ENCODE measurements around the gene DOK7. TPM values are rescaled to one million over a fixed set of nuclear protein-coding genes. Genes with fewer than 3 reads are reported as not detected.
"Not testable (repeated sequence)": the region's sequence is repeated elsewhere in the genome, so short reads cannot be mapped to it uniquely, and the experiment has no call there.

Gene DOK7
- total RNA-seq, 2 donors from 2014 or later, result 8.2 to 16.4 TPM

DNA sequence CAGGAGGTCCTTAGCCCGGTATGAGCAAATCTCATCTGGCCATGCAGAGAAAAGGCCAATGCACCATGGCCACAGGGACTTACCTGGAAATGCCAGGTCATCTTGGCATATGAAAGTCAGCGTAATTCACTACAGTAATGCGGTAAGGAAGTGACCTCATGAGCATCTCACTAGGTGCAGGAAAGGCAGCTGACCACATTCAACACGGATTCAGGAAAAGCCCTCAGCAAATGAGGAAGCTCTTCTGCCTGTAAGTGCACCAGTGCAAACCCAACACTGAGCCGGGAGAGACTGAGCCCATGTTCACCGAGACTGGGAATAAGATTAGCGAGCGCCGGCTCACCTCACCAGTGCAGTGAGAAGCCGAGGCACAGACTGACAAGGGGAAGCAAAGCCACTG is 45.4 kb downstream of the DOK7 start:
- no peaks in the 10 kb centered on the region for H3K36me3 ChIP-seq
- H3K9me3 ChIP-seq, result no peaks in the 10 kb centered on the region
- H3K4me3 ChIP-seq, result no peak overlapping the region
- no peak for DNase-seq (ENCODE audit: low spot score)
- intact Hi-C loops (cut with DNase I), result no loop called here
- no peak overlapping the region for H3K27ac ChIP-seq
- no peaks in the 10 kb centered on the region for H3K4me1 ChIP-seq (replicated peaks)
- no peak for TF ChIP-seq POLR2A (IDR thresholded peaks at IDR 0.05)
- TF ChIP-seq, protein P1, sequence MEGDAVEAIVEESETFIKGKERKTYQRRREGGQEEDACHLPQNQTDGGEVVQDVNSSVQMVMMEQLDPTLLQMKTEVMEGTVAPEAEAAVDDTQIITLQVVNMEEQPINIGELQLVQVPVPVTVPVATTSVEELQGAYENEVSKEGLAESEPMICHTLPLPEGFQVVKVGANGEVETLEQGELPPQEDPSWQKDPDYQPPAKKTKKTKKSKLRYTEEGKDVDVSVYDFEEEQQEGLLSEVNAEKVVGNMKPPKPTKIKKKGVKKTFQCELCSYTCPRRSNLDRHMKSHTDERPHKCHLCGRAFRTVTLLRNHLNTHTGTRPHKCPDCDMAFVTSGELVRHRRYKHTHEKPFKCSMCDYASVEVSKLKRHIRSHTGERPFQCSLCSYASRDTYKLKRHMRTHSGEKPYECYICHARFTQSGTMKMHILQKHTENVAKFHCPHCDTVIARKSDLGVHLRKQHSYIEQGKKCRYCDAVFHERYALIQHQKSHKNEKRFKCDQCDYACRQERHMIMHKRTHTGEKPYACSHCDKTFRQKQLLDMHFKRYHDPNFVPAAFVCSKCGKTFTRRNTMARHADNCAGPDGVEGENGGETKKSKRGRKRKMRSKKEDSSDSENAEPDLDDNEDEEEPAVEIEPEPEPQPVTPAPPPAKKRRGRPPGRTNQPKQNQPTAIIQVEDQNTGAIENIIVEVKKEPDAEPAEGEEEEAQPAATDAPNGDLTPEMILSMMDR (IDR thresholded peaks at IDR 0.05), result no peak
- TF ChIP-seq POLR2AphosphoS5 (IDR thresholded peaks at IDR 0.05), result no peak
- H3K27me3 ChIP-seq (replicated peaks; ENCODE audit: insufficient read depth), result no peaks in the 10 kb centered on the region
- 87% methylated on average over 10 of the region's 10 CpGs for WGBS

DNA sequence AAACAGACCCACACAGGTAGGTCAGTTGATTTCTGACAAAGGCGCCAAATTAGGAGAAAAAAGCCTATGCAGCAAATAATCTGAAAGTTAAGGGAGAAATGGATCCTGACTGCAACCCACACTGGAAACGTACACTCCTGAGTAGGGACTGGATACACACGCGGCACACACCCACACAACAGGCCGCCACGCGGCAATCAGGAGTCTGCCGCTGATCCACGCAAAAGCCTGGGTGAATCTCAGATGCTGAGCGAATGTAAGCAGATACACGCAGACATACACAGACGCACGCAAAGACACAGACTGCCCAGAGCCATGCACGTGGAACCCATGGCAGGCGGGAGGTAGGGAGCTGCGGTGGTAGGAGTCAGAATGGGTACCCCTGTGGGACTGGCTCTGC is 47.4 kb downstream of the DOK7 start:
- Histone ChIP-seq H3K4me1 (replicated peaks) (no peaks in the 10 kb centered on the region), H3K36me3 (peaks cover 0 to 9% of the 10 kb centered on the region in 2 donors), H3K27me3 (replicated peaks; ENCODE audit: insufficient read depth) (no peaks in the 10 kb centered on the region), H3K9me3 (no peaks in the 10 kb centered on the region), H3K4me3 (no peak overlapping the region), H3K27ac (no peak overlapping the region)
- 88% methylated on average over 16 of the region's 16 CpGs for WGBS
- intact Hi-C loops (cut with DNase I), result no loop called here
- DNase-seq (ENCODE audit: low spot score), result no peak
- no peak for TF ChIP-seq POLR2AphosphoS5 (IDR thresholded peaks at IDR 0.05)
- TF ChIP-seq, protein P1 (IDR thresholded peaks at IDR 0.05), result no peak
- TF ChIP-seq POLR2A (IDR thresholded peaks at IDR 0.05), result no peak

DNA sequence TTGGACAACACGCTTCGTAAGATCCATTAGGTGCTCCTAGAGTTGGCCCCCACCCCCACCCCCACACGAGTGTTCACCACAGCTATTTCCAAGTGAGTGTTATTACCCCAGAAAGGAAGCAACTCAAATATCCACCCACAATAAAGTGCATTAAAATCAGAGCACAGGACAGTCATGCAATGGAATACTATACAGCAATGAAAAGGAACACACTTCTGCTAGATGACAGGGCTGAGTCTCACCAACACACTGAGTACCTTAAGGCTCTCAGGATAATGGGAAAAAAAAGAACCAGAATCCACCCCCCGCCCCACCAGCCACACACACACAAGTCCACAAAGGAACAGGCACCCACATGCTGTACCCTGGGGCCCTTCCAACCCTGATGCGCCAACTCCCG is 48.1 kb downstream of the DOK7 start:
- 96% methylated on average over 6 of the region's 6 CpGs for WGBS
- Histone ChIP-seq H3K4me1 (replicated peaks) (no peaks in the 10 kb centered on the region), H3K36me3 (peaks cover 0 to 9% of the 10 kb centered on the region in 2 donors), H3K27ac (no peak overlapping the region), H3K27me3 (replicated peaks; ENCODE audit: insufficient read depth) (no peaks in the 10 kb centered on the region), H3K4me3 (no peak overlapping the region), H3K9me3 (no peaks in the 10 kb centered on the region)
- no peak for DNase-seq (ENCODE audit: low spot score)
- no peak for TF ChIP-seq POLR2A (IDR thresholded peaks at IDR 0.05)
- no peak for TF ChIP-seq POLR2AphosphoS5 (IDR thresholded peaks at IDR 0.05)
- TF ChIP-seq, protein P1 (IDR thresholded peaks at IDR 0.05), result no peak
- intact Hi-C loops (cut with DNase I), result no loop called here

DNA sequence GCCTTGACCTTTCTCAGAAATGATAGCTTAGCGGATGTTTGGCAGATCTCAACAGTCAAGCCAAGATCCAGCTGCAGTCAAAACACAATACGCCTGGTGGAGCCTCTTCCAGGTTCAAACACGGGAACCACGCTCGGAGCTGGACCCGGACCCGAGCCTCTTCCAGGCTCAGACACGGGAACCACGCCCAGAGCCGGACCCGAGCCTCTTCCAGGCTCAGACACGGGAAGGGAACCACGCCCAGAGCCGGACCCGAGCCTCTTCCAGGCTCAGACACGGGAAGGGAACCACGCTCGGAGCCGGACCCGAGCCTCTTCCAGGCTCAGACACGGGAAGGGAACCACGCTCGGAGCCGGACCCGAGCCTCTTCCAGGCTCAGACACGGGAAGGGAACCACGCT is 48.5 kb downstream of the DOK7 start:
- H3K27me3 ChIP-seq (replicated peaks; ENCODE audit: insufficient read depth); intact Hi-C loops (cut with DNase I); H3K27ac ChIP-seq; DNase-seq (ENCODE audit: low spot score); H3K9me3 ChIP-seq; H3K4me1 ChIP-seq (replicated peaks); H3K36me3 ChIP-seq; H3K4me3 ChIP-seq: not testable (repeated sequence)
- WGBS, result 94% methylated on average over 20 of the region's 27 CpGs

DNA sequence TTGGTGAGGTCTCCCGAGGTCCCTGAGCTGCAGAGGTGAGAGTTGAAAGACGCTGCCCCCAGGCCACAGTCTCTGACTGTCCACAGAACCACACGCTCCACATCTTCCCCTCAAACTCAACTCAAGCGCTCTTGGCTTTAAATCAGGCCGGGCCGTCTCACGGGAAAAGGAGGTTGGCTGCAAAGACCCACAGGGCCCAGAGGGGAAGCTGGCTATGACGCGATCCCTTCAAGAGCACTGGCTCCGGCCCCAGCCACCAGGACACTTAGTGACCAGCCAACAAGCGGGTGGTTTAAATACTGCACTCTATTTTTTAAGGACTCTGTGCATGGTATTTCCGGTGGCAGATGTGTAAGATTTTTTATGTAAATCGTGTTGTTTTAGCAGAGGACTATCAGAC is 49.2 kb downstream of the DOK7 start:
- no peak overlapping the region for H3K27ac ChIP-seq
- H3K4me3 ChIP-seq, result no peak overlapping the region
- no peaks in the 10 kb centered on the region for H3K9me3 ChIP-seq
- intact Hi-C loops (cut with DNase I), result no loop called here
- H3K4me1 ChIP-seq (replicated peaks), result no peaks in the 10 kb centered on the region
- no peaks in the 10 kb centered on the region for H3K27me3 ChIP-seq (replicated peaks; ENCODE audit: insufficient read depth)
- no peak for DNase-seq (ENCODE audit: low spot score)
- H3K36me3 ChIP-seq, result peaks cover 10 to 14% of the 10 kb centered on the region in 2 donors
- WGBS, result 94% methylated on average over 13 of the region's 13 CpGs
- TF ChIP-seq, protein P1 (IDR thresholded peaks at IDR 0.05), result no peak
- TF ChIP-seq POLR2AphosphoS5 (IDR thresholded peaks at IDR 0.05) (no peak), POLR2A (IDR thresholded peaks at IDR 0.05) (no peak)
